ENCODE results near the gene SIRT7.

DNA sequence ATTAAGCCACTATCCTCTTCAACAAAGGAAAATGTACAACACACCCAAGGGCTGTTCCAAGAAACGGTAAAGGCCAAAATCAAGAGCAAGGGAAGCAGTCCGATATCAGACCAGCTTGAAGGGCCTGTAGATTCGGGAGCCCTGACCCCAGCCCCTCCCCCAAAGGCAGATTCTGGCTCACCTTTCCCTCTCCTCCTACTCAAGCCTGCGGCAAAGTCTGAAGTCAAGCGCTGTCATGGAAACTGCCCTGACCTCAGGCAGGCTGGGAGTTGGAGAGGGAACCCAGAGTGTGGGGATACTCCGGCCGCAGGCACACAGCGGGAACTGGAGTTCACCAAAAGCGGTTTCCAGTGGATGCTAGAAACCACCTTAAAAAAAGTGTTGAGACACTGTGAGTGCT is 28.4 kb downstream of the SIRT7 start:
- TF ChIP-seq, protein P1, sequence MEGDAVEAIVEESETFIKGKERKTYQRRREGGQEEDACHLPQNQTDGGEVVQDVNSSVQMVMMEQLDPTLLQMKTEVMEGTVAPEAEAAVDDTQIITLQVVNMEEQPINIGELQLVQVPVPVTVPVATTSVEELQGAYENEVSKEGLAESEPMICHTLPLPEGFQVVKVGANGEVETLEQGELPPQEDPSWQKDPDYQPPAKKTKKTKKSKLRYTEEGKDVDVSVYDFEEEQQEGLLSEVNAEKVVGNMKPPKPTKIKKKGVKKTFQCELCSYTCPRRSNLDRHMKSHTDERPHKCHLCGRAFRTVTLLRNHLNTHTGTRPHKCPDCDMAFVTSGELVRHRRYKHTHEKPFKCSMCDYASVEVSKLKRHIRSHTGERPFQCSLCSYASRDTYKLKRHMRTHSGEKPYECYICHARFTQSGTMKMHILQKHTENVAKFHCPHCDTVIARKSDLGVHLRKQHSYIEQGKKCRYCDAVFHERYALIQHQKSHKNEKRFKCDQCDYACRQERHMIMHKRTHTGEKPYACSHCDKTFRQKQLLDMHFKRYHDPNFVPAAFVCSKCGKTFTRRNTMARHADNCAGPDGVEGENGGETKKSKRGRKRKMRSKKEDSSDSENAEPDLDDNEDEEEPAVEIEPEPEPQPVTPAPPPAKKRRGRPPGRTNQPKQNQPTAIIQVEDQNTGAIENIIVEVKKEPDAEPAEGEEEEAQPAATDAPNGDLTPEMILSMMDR (IDR thresholded peaks at IDR 0.05; ENCODE audit: insufficient read depth, low read depth, low read length) = no peak
- no peak for TF ChIP-seq EZH2 (IDR thresholded peaks at IDR 0.05; ENCODE audit: insufficient read depth, low read length)
